GM19397 (cell line): Measurements from ENCODE around the gene DCTN4.

Experiments used
- ATAC-seq: cut with Tn5 transposase; IDR thresholded peaks from one replicate; pipeline ENCODE4 v1.9.1; 2021; ENCODE audit warnings: mild to moderate bottlenecking, moderate library complexity; ENCODE audit not compliant: unreplicated experiment

Gene DCTN4

DNA sequence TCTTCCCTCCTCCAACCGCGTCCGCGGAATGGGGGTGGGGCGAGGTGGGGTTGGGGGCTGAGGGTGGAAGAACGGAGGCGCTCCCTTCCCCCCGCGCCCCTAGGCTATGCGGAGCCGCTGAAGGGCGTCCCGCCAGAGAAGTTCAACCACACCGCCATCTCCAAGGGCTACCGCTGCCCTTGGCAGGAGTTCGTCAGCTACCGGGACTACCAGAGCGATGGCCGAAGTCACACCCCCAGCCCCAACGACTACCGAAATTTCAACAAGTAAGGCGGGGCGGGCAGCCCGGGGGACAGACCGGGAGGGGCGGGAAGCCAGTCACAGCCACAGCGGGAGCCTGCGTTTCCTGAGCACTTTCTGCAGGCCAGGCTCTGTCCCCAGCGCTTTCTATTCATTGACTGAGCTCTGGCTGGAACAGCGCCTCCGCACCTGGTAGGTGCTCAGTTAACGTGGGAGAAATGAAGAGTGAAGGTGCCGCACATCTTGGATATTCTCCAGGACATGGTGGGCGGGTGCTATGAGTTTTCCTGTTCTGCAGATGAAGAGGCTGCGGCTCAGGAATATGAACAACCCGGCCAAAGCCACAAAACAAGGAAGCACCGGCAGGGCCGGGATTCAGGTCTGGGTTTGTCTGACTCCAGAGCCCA lies 86.5 kb downstream of the DCTN4 start:
- no peak for ATAC-seq

DNA sequence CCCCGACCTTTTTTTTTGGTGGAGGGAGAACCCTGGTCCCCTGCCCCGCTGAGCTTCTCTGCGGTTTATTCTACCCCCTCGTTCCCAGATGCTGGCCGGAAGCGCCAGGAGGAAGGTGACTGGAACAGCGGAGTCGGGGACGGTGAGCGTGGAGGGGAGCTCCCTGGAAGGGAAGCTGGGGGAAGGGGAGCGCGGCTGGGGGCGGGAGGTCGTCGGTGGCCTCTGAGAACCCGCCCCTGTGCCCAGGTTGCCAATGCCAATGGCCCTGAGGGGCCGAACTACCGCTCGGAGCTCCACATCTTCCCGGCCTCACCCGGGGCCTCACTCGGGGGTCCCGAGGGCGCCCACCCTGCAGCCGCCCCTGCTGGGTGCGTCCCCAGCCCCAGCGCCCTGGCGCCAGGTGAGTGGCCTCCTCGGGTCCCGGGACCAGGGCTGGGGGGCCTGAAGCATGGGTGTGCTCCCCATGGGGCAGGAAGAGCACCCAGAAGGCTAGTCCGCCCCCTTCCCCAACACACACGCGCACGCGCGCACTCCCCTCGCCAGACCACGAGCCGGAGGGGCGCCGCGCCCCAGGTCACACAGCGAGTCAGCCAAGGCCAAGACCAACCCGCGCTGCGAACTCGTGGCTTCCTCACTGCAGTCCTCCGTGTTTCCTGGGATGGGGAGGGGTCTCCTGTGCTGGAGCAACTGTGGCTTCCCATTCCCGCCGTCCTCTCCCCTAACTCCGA lies 87.1 kb downstream of the DCTN4 start:
- ATAC-seq = no peak

DNA sequence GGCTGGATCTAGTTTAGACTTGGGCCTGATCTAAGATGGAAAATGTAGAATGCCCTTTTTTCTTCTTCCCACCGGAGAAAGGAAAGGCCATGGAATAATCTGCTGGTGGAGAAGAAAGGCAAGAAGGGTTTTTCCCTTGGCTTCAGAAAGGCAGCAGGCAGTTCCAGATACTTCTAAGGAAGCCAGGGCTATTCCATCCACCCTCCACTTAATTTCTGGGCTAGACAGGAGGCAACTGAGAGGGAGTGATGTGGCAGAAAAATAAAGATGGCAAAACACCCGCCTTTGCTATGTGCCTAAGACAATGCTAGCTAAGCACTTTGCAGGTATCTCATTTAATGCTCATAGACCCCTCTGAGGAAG lies 87.9 kb downstream of the DCTN4 start:
- no peak for ATAC-seq

DNA sequence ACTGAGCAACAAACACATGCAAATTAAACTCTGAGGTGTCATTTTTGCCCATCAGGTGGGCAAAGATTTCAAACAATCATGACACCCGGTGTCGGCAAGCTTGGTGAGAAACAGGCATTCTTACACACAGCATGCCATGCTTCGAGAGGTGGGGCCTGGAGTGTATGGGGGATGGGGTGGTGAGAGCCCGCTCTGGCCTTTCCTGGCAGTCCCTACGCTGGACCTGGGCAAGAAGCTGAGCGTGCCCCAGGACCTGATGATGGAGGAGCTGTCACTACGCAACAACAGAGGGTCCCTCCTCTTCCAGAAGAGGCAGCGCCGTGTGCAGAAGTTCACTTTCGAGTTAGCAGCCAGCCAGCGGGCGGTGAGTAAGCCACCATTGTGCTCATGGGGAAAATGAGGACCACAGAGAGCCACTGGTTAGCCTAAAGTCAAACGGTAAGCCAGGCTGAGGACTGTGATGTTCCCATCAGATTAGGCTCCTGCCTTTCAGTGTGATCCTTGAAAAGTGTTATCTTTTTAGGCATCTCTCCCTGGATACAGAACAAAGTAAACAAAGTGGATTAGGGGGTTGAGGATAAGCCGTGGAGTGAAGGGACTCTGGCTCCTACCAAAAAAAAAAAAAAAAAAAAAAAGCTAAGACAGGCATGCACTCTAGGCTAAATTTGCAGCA lies 88.4 kb downstream of the DCTN4 start:
- ATAC-seq = no peak

DNA sequence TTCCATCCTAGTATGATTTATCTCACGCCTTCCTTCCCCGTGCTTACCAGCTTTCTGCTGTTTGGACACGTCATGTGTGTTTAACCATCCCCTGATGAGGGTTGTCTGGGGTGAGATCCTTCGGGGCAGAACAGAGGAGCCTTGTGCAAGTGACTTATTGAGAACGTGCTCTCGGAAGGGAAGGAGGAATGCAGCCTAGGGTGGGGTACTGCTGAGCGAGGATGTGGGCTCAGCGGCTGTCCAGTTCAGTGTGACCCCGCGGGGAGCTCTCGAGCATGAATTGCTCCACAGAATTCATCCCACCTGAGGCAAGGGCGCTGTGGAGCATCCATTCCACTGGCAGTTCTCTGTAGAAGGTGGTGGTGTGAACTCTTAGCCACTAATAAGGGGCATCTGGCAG lies 93.8 kb downstream of the DCTN4 start:
- no peak for ATAC-seq

DNA sequence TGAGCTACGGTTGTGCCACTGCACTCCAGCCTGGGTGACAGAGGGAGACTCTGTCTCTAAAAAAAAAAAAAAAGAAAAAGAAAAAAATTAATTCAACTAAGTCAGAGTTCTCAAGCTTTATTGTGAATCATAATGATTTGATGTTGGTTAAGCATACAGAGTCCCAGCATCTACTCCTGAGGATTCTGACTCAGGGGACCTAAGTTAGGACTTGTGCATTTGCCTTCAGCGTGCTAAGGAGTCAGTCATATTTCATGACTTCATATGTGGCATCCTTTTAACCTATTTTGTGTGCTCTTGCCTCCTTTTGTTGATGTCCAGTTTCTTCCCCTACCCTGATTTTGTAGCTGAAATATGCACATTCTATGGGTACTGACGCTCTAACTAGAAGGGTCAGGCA lies 94.9 kb downstream of the DCTN4 start:
- no peak for ATAC-seq

DNA sequence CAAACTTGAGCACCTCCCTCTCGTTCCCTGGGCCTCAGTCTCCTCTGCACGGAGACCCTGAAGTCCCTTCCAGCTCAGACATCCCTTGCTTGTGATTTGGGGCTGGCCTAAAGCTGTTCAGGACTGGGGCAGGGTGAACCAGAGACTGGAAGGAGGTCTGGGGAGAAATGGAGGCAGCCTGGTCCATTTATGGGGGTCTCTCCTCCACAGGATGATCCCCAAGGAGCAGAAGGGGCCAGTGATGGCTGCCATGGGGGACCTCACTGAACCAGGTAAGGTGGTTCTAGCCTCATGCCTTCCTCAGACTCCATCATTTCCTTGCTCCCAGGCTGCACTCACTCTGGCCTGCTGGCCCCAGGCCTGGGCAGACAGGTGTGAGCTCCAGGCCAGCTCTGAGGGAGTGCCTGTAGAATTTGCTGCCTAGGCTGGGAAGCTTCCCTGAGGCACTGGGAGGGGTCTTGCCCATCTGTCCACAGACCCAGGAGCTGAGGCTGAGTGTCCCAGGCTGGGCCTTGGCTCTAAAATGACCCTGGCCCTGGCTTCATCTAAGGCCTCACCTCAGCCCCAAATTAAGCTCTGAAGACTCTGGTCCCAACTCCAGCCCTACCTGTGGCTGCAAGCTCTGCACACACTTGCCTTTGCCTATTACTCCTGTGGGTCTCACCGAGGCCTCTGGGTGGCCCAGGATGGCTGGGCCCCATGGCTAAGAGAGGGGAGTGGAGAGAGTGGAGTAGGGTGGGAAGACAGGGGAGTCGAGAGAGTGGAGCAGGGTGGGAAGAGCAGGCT lies 95.9 kb downstream of the DCTN4 start:
- no peak for ATAC-seq

DNA sequence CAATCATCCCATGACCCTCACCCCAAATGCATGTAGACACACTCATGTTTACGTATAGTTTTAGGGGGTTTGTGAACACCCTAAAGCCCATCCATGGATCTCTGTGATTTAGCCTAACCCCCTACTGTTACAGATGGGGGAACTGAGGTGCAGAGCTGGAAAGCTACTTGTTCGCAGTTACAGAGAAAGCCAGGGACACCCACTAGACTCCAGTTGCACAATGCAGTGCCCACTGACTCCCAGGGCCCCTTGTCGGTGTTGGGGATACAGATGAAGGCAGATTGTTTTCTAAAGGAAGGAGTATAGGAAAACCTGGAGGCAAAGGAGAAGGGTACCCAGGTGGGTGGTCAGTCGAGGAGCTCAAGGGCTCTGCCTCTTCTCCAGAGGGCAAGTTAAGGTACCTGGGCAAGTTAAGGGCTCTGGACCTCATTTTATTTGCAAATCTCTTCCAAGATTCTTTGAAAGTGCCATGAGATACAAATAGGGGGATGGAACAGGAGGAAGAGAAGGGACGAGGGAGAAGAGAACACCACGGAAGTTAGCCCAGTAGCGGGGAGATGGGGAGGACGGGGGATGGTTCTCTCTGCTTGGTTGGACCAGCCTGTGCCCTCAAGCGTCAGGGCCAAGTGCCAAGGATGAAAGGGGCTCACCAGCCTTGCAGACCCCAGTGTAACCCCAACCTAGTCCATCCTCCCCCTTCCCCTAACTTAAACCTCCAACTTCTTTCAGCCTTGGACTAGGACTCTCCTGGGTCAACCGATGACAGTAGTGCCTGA lies 96.8 kb downstream of the DCTN4 start:
- no peak for ATAC-seq

DNA sequence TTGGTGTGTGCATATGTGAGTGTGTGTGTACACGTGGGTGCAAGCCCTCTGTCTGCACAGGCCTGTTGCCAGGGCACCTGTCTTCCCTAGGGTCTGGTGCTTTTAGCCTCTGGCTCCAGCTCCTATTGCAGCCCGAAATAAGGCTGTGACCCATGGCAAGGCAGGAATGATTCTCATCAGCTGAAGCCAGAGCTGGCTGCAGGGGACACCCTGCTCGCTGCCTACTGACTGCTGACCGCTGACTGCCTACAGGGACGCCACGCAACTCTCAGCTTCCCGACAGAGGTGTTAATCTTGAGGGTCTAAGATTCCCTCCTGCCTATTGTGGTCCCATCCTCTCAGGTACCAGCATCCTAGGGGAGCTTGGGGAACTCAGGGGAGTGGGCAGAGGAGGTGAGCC lies 97.7 kb downstream of the DCTN4 start, which contains the start of gene MYOZ3:
MYOZ3 (plus strand) TSS at position 166 of the 400 bp plus-strand sequence. CDS start 1,691 bp downstream, outside the sequence.
- no peak for ATAC-seq

DNA sequence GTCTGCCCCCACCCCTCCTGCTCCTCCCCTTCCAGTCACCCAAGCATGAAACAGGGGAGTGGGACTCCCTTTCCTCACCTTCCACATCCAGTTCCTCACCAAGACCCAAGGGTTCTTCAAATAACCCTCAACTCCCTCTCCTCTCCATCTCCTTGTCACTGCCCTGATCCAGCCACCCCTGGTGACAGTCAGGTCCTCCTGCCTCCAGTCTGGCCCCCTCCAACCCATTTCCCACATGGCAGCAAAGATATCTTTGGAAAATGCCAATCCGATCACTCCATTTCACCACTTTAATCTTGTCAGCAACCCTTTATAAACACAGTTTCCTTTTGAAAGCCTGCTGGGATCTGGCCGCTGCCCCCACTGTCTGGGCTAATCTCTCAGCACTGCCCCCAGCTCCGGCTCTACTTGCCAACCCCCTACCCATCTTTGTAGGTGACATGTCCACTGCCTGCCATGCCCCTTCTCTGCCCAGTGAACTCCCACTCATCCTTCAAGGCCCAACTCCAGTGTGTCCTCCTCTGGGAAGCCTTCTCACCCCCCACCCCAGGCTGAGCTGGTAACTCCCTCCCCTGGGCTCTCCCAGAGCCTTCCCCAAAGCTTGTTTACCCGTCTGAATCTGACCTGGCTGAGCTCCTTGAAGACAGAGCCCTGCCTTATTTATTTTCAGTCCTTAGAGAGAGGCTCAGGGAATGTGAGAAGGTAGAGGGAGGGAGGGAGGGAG lies 98.5 kb downstream of the DCTN4 start:
- ATAC-seq = no peak

DNA sequence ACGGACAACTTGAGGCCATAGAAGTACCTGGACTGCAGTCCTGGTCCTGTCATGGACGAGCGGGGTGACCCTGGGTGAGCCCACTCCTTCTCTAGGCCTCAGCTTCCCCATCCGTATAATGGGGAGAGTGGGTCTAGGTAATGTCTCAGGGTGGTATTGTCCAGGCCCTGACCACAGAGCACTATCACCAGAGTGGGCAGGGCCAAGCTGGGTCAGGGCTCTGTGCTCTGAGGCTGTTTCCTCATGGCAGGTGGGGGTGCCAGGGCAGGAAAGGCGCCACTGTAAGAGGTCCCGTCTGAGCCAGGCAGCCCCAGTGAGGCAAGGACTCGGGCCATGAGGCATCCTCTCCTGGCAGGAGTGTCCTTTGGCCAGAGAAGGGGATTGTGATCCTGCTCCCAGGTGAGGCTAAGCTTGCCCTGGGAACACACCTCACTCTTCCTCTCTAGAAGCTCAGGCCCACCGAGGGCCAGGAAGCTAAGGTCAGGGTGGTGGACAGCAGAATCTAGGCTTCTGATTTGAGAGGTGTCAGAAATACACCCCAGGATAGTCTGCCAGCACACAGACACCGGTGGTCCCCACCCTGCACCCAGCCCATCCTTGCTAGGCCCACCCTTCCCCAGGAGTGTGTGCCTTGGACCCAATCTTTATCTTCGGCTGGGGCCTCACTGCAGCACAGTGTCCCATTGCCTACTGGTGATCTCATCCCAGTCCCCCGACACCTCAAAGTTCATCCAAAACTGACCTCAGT lies 99.3 kb downstream of the DCTN4 start:
- no peak for ATAC-seq

DNA sequence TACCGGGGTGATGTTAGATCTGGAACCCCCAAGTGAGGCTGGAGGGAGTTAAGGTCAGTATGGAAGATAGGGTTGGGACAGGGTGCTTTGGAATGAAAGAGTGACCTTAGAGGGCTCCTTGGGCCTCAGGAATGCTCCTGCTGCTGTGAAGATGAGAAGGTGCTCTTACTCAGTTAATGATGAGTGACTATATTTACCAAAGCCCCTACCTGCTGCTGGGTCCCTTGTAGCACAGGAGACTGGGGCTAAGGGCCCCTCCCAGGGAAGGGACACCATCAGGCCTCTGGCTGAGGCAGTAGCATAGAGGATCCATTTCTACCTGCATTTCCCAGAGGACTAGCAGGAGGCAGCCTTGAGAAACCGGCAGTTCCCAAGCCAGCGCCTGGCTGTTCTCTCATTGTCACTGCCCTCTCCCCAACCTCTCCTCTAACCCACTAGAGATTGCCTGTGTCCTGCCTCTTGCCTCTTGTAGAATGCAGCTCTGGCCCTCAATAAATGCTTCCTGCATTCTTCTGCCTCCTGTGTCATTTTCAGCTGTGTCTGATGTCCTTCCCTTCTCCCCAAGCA lies 100.0 kb downstream of the DCTN4 start:
- ATAC-seq = no peak
